HepG2 (cell line): ENCODE measurements around the gene CSTF1.

Experiments
- CTCF ChIP-seq: sonication (generic); formaldehyde crosslinking; IDR thresholded peaks from 2 replicates; pipeline ENCODE4 v1.5.0; 2020; ENCODE audit warnings: mild to moderate bottlenecking, missing genetic modification reagents, moderate library complexity
- HCFC1 ChIP-seq: fragments of 150-350 bp; IDR thresholded peaks from 2 replicates; pipeline ENCODE4 v1.6.1; 2014; ENCODE audit warnings: low read depth, low read length
- NPAS2 ChIP-seq: sonication (generic); formaldehyde crosslinking; IDR thresholded peaks from 2 replicates; pipeline ENCODE4 v1.8.0; 2022; ENCODE audit warnings: mild to moderate bottlenecking, missing genetic modification reagents, borderline replicate concordance
- POLR2AphosphoS5 ChIP-seq: IDR thresholded peaks from 2 replicates; pipeline ENCODE4 v1.6.1; 2012; ENCODE audit warnings: low read depth, low read length
- RAD21 ChIP-seq: fragments of 450-650 bp; formaldehyde crosslinking; IDR thresholded peaks from 2 replicates; pipeline ENCODE4 v1.5.0; 2020; ENCODE audit warnings: mild to moderate bottlenecking
- REST ChIP-seq, 2 experiments: IDR thresholded peaks; 2 replicates each; pipeline ENCODE4 v1.6.1; 2011 to 2012; ENCODE audit warnings: low read length in 2 of 2, borderline replicate concordance in 1 of 2, low read depth in 1 of 2, mild to moderate bottlenecking in 1 of 2, moderate library complexity in 1 of 2
- ZBTB1 ChIP-seq: sonication (generic); formaldehyde crosslinking; IDR thresholded peaks from 2 replicates; pipeline ENCODE4 v1.4.0; 2020; ENCODE audit warnings: missing genetic modification reagents, borderline replicate concordance
- ZNF24 ChIP-seq: fragments of 450-650 bp; IDR thresholded peaks from 2 replicates; pipeline ENCODE4 v1.6.1; 2017; ENCODE audit warnings: antibody characterized with exemption, mild to moderate bottlenecking

GRCh38 chr20:56420940-56421688, 28.7 kb downstream of the CSTF1 start:
- TF ChIP-seq HCFC1 (no peak), ZNF24 (no peak), CTCF (no peak), NPAS2 (CRISPR knock-in tag) (no peak), POLR2AphosphoS5 (no peak), REST (IDR thresholded peaks at IDR 0.05; ENCODE audit: borderline replicate concordance in 1 of 2, low read depth in 1 of 2, low read length in 2 of 2) (no peak), ZBTB1 (no peak), RAD21 (no peak)
